HepG2 (cell line): ENCODE data around the gene TGM1.

Source experiments
- CREB1 ChIP-seq, 2 experiments: fragments of 450-650 bp in 1 of 2; IDR thresholded peaks; 2 replicates each; pipeline ENCODE4 v1.6.1; 2016 to 2017; ENCODE audit warnings: control low read depth in 1 of 2, mild to moderate bottlenecking in 1 of 2, missing compliant biosample characterization in 1 of 2, missing genetic modification characterization in 1 of 2
- EP300 ChIP-seq, 3 experiments: sonication (generic) in 1 of 3; formaldehyde crosslinking in 1 of 3; IDR thresholded peaks; 2 replicates each; pipeline versions ENCODE4 v1.5.1 to v1.6.1; 2011 to 2020; ENCODE audit warnings: low read depth in 2 of 3, low read length in 2 of 3, borderline replicate concordance in 1 of 3, improper control_type of control experiment in 1 of 3, mild to moderate bottlenecking in 1 of 3, missing genetic modification reagents in 1 of 3, moderate library complexity in 1 of 3
- HNRNPK ChIP-seq: fragments of 200-400 bp; formaldehyde crosslinking; IDR thresholded peaks from 2 replicates; pipeline ENCODE4 v1.6.1; 2018; ENCODE audit warnings: low read length, low read depth, moderate library complexity, mild to moderate bottlenecking; ENCODE audit not compliant: poor library complexity, severe bottlenecking
- ISL2 ChIP-seq: sonication (generic); formaldehyde crosslinking; IDR thresholded peaks from 2 replicates; pipeline ENCODE4 v1.5.0; 2020; ENCODE audit warnings: missing genetic modification reagents
- MAX ChIP-seq: IDR thresholded peaks from 2 replicates; pipeline ENCODE4 v1.6.1; 2012; ENCODE audit warnings: inconsistent platforms
- MAZ ChIP-seq, 2 experiments: sonication (generic) in 1 of 2; formaldehyde crosslinking in 1 of 2; IDR thresholded peaks; 2 replicates each; pipeline versions ENCODE4 v1.5.0 to v1.6.1; 2012 to 2020; ENCODE audit warnings: low read depth in 2 of 2, mild to moderate bottlenecking in 2 of 2, borderline replicate concordance in 1 of 2, improper control_type of control experiment in 1 of 2, low read length in 1 of 2, missing genetic modification reagents in 1 of 2, moderate library complexity in 1 of 2
- MXI1 ChIP-seq: IDR thresholded peaks from 3 replicates; pipeline ENCODE4 v1.6.1; 2012; ENCODE audit warnings: low read depth, low read length, inconsistent platforms, borderline replicate concordance
- POLR2A ChIP-seq, 2 experiments: IDR thresholded peaks; 2 replicates each; pipeline ENCODE4 v1.6.1; 2011; ENCODE audit warnings: low read depth in 2 of 2, low read length in 2 of 2, mild to moderate bottlenecking in 1 of 2, moderate library complexity in 1 of 2; ENCODE audit not compliant: insufficient read depth in 1 of 2
- PREB ChIP-seq: sonication (generic); formaldehyde crosslinking; IDR thresholded peaks from 2 replicates; pipeline ENCODE4 v1.4.0; 2020; ENCODE audit warnings: missing genetic modification reagents
- SNAPC5 ChIP-seq: sonication (generic); formaldehyde crosslinking; IDR thresholded peaks from 2 replicates; pipeline ENCODE4 v1.8.1; 2023; ENCODE audit warnings: mild to moderate bottlenecking, missing genetic modification reagents, borderline replicate concordance
- TBL1XR1 ChIP-seq: fragments of 150-350 bp; IDR thresholded peaks from 2 replicates; pipeline ENCODE4 v1.6.1; 2014; ENCODE audit warnings: borderline replicate concordance, low read length; ENCODE audit not compliant: partially characterized antibody
- U2AF2 ChIP-seq: fragments of 200-400 bp; formaldehyde crosslinking; IDR thresholded peaks from 2 replicates; pipeline ENCODE4 v1.6.1; 2017; ENCODE audit warnings: low read depth, mild to moderate bottlenecking, low read length
- ZNF253 ChIP-seq: sonication (generic); formaldehyde crosslinking; IDR thresholded peaks from 2 replicates; pipeline ENCODE4 v1.8.0; 2022; ENCODE audit warnings: mild to moderate bottlenecking, missing genetic modification reagents, borderline replicate concordance
- TF ChIP-seq, protein P1 (sequence below): sonication (generic); formaldehyde crosslinking; IDR thresholded peaks from 2 replicates; pipeline ENCODE4 v1.5.0; 2020; ENCODE audit warnings: mild to moderate bottlenecking, missing genetic modification reagents, moderate library complexity

DNA sequence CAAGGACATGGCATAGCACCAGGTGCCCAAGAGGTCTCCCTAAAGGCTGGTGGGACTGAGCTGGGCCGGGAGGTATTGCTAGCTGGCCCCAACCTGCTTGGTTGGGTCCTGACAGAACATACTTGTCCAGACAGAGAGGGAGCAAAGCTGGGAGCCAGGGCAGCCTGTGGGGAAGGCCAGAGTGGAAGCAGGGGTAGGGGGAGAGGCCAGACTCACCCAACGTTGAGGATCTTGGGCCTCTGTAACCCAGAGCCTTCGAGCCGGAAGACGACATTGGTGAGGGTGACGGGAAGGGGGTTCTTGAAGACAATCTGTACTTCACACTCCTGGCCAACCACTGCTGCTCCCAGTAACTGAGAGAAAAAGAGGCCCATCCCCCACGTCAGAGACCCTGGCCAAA is 9.0 kb downstream of the TGM1 start:
- TF ChIP-seq, protein P1, sequence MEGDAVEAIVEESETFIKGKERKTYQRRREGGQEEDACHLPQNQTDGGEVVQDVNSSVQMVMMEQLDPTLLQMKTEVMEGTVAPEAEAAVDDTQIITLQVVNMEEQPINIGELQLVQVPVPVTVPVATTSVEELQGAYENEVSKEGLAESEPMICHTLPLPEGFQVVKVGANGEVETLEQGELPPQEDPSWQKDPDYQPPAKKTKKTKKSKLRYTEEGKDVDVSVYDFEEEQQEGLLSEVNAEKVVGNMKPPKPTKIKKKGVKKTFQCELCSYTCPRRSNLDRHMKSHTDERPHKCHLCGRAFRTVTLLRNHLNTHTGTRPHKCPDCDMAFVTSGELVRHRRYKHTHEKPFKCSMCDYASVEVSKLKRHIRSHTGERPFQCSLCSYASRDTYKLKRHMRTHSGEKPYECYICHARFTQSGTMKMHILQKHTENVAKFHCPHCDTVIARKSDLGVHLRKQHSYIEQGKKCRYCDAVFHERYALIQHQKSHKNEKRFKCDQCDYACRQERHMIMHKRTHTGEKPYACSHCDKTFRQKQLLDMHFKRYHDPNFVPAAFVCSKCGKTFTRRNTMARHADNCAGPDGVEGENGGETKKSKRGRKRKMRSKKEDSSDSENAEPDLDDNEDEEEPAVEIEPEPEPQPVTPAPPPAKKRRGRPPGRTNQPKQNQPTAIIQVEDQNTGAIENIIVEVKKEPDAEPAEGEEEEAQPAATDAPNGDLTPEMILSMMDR (CRISPR knock-in tag): no peak
- no peak for TF ChIP-seq MXI1
- no peak for TF ChIP-seq MAZ (IDR thresholded peaks at IDR 0.05; ENCODE audit: borderline replicate concordance, low read depth, low read length)
- no peak for TF ChIP-seq MAZ (CRISPR knock-in tag; IDR thresholded peaks at IDR 0.05; ENCODE audit: low read depth)
- no peak for TF ChIP-seq ISL2
- TF ChIP-seq U2AF2: no peak
- no peak for TF ChIP-seq TBL1XR1
- no peak for TF ChIP-seq HNRNPK
- no peak for TF ChIP-seq POLR2A (IDR thresholded peaks at IDR 0.05; ENCODE audit: insufficient read depth in 1 of 2, low read depth in 2 of 2, low read length in 2 of 2)
- no peak for TF ChIP-seq SNAPC5
- no peak for TF ChIP-seq ZNF253 (CRISPR knock-in tag)
- no peak for TF ChIP-seq PREB (CRISPR knock-in tag)
- no peak for TF ChIP-seq EP300 (IDR thresholded peaks at IDR 0.05; ENCODE audit: low read depth in 2 of 2, low read length in 2 of 2)
- no peak for TF ChIP-seq EP300 (CRISPR knock-in tag; IDR thresholded peaks at IDR 0.05; ENCODE audit: borderline replicate concordance)
- no peak for TF ChIP-seq MAX
- TF ChIP-seq CREB1 (IDR thresholded peaks at IDR 0.05): no peak
- TF ChIP-seq CREB1 (CRISPR knock-in tag; IDR thresholded peaks at IDR 0.05): no peak
